Chondrocyte (in vitro differentiated cells): Measurements from ENCODE around the gene P2RX3. TPM values are rescaled to one million over a fixed set of nuclear protein-coding genes. Genes with fewer than 3 reads are reported as not detected.
"Not testable (repeated sequence)": the region's sequence is repeated elsewhere in the genome, so short reads cannot be mapped to it uniquely, and the experiment has no call there.

Experiments
- DNase-seq: peaks from one replicate; pipeline ENCODE4 v3.0.0; 2021; ENCODE audit warnings: mixed read lengths, low spot score
- H3K27ac Mint-ChIP-seq: one replicate; pipeline ENCODE4 v1.8.0; 2021; ENCODE audit warnings: mild to moderate bottlenecking, moderate library complexity, mixed read lengths; ENCODE audit not compliant: unreplicated experiment
- H3K27me3 Mint-ChIP-seq: 2 replicates; pipeline ENCODE4 v1.8.0; 2021; ENCODE audit warnings: low read depth, mixed read lengths
- H3K36me3 Mint-ChIP-seq: 2 replicates; pipeline ENCODE4 v1.8.0; 2021; ENCODE audit warnings: low read depth, mixed read lengths
- H3K4me1 Mint-ChIP-seq: 2 replicates; pipeline ENCODE4 v1.8.0; 2021; ENCODE audit warnings: low read depth, mild to moderate bottlenecking, mixed read lengths
- H3K4me3 Mint-ChIP-seq: one replicate; pipeline ENCODE4 v1.8.0; 2021; ENCODE audit warnings: mild to moderate bottlenecking, moderate library complexity, mixed read lengths; ENCODE audit not compliant: unreplicated experiment
- H3K9me3 Mint-ChIP-seq: 2 replicates; pipeline ENCODE4 v1.8.0; 2021; ENCODE audit warnings: low read depth, mixed read lengths
- CTCF ChIP-seq: fragments of 200-600 bp; sonication (generic); IDR thresholded peaks from 2 replicates; pipeline ENCODE4 v1.5.0; 2021; ENCODE audit warnings: antibody characterized with exemption, mild to moderate bottlenecking, moderate library complexity
- total RNA-seq: library from RNA; stranded (reverse); gene quantifications from 3 replicates; pipeline ENCODE4 v1.2.1, GENCODE V29; 2021

P2RX3 gene
- total RNA-seq, 1 donor from 2014 or later, result not detected

GRCh38 chr11:57399221-57399620, 61.1 kb downstream of the P2RX3 start:
- no peak overlapping the region for H3K4me3 Mint-ChIP-seq
- H3K4me1 Mint-ChIP-seq, result no peaks in the 10 kb centered on the region
- peaks cover 21% of the 10 kb centered on the region for H3K27me3 Mint-ChIP-seq
- DNase-seq, result no peak
- no peaks in the 10 kb centered on the region for H3K9me3 Mint-ChIP-seq
- H3K27ac Mint-ChIP-seq, result no peak overlapping the region
- TF ChIP-seq CTCF, result no peak
- peaks cover 1% of the 10 kb centered on the region for H3K36me3 Mint-ChIP-seq

DNA sequence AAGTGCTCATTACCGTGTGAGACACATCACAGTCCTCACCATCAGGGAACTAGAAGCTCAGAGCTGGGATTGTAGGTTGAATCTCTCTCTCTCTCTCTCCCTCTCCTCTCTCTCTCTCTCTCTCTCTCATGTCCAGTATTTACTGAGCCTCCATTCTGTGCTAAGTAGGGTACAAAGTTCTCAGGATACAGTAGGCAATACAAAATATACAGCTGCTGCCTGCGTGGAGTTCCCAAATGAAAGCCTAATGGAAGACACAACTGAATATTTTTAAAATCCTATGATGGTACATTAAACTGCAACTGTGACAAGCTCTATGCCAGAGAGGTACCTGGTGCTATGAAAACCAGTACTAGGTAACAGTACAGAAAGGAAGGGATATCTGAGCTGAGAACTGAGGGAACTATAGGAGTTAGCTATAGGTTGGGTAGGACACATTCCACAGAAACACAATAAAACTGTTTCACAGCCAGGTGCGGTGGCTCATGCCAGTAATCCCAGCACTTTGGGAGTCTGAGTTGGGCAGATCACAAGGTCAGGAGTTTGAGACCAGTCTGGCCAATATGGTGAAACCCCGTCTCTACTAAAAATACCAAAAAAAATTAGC, 61.9 kb downstream of the P2RX3 start:
- Mint-ChIP-seq H3K36me3 (peaks cover 1% of the 10 kb centered on the region), H3K27ac (no peak overlapping the region), H3K4me1 (no peaks in the 10 kb centered on the region), H3K9me3 (no peaks in the 10 kb centered on the region), H3K27me3 (peaks cover 17% of the 10 kb centered on the region), H3K4me3 (no peak overlapping the region)
- TF ChIP-seq CTCF, result no peak
- DNase-seq, result no peak

- no peak for DNase-seq
- Mint-ChIP-seq H3K9me3 (no peaks in the 10 kb centered on the region), H3K4me1 (no peaks in the 10 kb centered on the region), H3K36me3 (peaks cover 6% of the 10 kb centered on the region), H3K27me3 (peaks cover 17% of the 10 kb centered on the region), H3K27ac (no peak overlapping the region), H3K4me3 (no peak overlapping the region)
- no peak for TF ChIP-seq CTCF
These were observed 64.2 kb downstream of the P2RX3 start for GRCh38 chr11:57402188-57403002.

- not testable (repeated sequence) for H3K36me3 Mint-ChIP-seq, H3K4me3 Mint-ChIP-seq, DNase-seq, H3K9me3 Mint-ChIP-seq, H3K27ac Mint-ChIP-seq, H3K4me1 Mint-ChIP-seq
- H3K27me3 Mint-ChIP-seq, result peaks cover 17% of the 10 kb centered on the region
These were observed 65.0 kb downstream of the P2RX3 start for GRCh38 chr11:57403003-57403801.

GRCh38 chr11:57403802-57404147, 65.6 kb downstream of the P2RX3 start:
- Mint-ChIP-seq H3K9me3 (no peaks in the 10 kb centered on the region), H3K27me3 (peaks cover 17% of the 10 kb centered on the region), H3K4me1 (no peaks in the 10 kb centered on the region), H3K27ac (no peak overlapping the region), H3K4me3 (no peak overlapping the region), H3K36me3 (peaks cover 8% of the 10 kb centered on the region)
- no peak for TF ChIP-seq CTCF
- DNase-seq, result no peak
